GM21825 (cell line): Measurements from ENCODE around the gene TSHZ1.

Experiments
- ATAC-seq: cut with Tn5 transposase; IDR thresholded peaks from one replicate; pipeline ENCODE4 v1.9.1; 2021; ENCODE audit warnings: mild to moderate bottlenecking, moderate library complexity; ENCODE audit not compliant: unreplicated experiment

Gene TSHZ1

GRCh38 chr18:75206452-75207309 lies 3.9 kb upstream of the TSHZ1 start:
- ATAC-seq, result no peak

- ATAC-seq, result peak; percentile 1
Measured at GRCh38 chr18:75207310-75208154, 3.1 kb upstream of the TSHZ1 start.

DNA sequence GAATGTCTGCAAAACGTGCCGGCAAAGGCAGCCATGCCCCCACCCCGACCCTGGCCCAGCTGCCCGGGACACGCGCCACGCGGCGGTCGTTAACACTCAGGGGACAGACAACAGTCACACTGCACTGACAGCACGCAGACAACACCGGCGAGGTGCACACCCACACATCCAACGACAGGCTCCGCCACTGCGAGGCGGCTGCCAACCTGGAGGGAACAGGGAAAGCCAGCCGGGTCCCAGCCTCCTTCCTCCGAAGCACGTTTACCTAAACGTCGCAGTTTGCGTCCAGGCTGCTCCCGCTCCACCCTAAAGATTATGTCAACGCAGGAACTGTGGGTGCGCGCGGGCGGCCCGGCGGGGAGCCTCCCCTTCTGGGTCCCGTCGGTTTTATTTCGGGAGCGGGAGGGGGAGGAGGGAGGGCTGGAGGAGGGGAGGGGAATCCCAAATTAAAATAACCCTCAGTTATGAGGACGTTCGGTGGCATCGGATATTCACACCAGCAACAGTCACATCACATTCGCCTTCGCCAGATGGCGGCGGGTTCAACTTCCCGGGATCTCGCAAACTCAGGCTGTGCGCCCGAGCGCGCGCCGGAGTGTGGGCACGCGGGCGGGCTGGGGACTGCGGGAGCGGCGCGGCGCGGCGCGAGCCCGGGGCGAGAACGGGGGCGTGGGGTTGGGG lies 2.3 kb upstream of the TSHZ1 start:
- ATAC-seq, result peak; percentile 9

DNA sequence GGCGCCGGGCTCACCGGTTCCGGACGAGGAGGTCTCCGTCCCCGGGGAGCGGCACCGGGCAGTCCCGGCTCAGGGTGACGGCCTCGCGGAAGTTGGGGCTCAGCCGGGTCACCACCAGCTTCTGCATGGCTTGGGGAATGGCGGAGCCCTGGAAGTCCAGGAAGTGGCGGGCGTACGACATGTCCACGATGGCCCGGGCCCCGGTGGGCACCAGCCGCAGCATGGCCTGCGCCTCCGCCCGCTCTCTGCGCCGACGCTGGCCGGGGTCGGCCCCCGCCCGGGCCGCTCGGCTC lies 1.8 kb upstream of the TSHZ1 start:
- ATAC-seq, result peak; percentile 10

DNA sequence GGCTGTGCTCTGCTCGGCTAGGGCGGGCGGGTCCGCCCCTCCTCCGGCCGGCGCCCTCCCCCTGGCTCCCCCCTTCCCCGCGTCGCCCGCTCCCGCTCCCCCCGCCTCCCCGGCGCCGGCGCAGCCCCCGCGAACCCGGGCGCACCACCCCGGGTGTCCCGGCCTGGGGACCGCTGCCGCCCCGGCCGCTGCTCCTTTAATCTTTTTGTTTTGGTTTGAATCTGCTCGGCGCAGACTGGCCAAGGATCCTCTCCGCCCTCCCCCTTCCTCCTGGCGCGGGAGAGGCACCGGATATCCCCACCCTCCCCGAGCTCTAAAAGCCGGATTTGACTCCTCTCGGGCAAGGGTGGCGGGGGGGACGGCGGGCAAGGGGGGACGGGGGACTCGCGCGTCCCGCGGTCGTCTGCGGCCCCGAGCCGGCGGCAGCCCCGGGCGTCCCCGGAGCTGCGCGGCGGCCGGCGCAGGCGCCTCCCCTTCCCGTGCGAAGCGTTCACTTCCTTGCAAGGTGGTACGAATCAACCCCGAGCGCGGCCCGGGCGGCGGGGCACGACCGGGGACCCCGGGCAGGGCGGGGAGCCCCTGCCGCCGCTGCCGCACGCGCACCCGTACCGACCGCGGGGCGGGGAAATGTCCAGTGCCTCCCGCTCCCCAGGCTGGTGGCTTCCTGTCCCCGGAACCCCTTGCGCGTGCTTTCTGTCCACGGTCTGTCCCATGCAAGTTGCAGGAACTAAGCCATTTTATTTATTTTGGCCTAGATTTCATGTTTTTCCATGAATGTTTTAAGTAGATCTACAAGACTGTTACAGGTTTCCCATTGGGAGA lies 1.3 kb upstream of the TSHZ1 start, which contains the start of gene PTGR3:
Gene PTGR3, minus strand, starts transcription at position 11 of the 822 bp plus-strand sequence. CDS start 81 bp downstream, outside the sequence.
- peak; percentile 46 for ATAC-seq

DNA sequence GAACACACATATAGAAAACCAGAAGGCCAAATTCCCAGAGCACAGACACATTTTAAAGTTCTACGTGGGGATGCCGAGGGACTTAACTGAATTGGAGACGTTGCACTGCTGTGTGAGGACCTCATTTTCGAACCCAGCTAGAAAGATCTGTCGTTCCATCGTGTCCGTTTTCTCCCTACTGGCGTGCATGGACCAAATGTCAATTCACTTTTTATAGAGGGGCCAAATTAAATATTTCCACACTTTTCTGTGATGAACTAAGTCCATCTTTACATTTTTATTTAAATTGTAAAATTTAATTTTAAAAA lies 692 bp upstream of the TSHZ1 start:
- no peak for ATAC-seq

GRCh38 chr18:75211002-75211621 lies 515 bp downstream of the TSHZ1 start:
- ATAC-seq, result no peak

GRCh38 chr18:75211626-75211952 lies 992 bp downstream of the TSHZ1 start:
- ATAC-seq, result no peak

DNA sequence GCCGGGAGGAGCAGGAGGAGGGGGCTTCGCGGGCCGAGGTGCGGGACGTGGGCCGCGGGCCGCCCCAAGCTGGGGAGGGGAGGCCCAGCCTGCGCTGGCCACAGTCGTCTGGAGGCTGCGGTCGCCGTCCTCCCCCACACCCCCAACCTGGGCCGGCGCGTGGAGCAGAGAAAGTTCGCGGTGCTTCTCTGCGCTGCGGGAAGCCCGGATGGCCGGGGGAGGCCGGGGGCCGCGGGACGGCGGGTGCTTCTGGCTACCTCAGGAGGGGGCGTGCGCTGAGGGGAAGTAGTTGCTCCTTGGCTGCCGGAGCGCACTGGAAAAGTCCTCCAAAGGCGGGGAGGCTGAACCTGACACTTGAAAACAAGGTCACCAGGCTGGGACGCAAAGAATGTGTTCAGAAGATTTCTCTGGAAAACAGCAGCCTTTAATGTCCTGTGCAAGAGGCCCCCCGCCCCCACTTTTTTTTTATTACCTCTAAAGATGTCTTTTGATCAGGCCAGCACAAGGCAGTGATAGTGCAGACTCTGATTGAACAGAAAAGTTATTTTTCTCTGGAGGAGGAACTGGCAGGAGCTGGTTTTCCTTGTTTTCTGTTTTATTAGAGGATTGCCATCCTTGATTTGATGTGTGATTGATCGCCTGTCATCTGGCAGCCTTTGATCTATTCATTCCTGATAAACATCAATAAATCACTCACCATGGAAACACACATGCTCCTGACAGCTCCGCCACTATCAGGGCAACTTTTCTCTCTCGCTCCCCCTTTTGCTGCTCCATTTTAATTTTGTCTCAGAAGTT lies 1.6 kb downstream of the TSHZ1 start:
- ATAC-seq, result no peak

GRCh38 chr18:75212751-75213090 lies 2.1 kb downstream of the TSHZ1 start:
- ATAC-seq, result no peak

DNA sequence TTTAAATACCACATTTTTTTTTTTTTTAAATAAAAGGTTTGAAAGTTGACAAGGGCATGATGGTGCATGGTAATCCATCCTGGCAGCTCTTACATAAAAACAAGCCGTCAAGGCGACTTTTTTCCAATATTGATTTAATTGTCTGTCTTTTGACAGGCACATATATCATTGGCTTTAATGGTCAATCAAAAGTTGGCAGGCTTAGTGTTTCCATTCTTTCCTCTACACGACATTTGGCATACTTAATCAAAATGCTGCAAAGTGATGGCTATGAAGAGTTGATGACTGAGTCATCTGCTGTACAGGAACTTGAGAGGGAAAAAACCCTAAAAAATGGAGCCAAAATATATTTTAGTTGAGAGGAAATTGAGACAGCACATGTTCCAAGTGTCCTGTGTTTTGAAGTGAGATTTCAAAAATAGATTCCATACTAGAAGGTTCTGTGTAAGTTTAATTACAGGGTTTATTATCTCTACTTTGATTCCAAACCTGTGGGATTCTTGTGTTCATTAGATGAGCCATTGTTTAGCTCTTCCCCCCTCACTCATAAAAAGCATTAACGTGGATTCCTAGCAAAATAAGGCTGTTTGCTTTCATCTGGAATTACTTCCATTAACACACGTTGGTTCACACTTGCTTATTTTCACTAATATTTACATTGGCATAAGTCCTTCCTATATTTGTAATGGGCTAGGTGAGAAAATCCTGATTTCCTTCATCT lies 3.2 kb downstream of the TSHZ1 start:
- ATAC-seq, result no peak

GRCh38 chr18:75214332-75214690 lies 3.7 kb downstream of the TSHZ1 start:
- ATAC-seq, result no peak

- ATAC-seq, result no peak
Measured at GRCh38 chr18:75214766-75215510, 4.3 kb downstream of the TSHZ1 start.

GRCh38 chr18:75215663-75216062 lies 5.1 kb downstream of the TSHZ1 start:
- ATAC-seq, result no peak

- ATAC-seq, result no peak
Measured at GRCh38 chr18:75216212-75216910, 5.8 kb downstream of the TSHZ1 start.

GRCh38 chr18:75216911-75217689 lies 6.5 kb downstream of the TSHZ1 start:
- ATAC-seq, result no peak
